GM19395 (cell line): ENCODE measurements around the gene CCDC90B.
"Not testable (repeated sequence)": the region's sequence is repeated elsewhere in the genome, so short reads cannot be mapped to it uniquely, and the experiment has no call there.

Source experiments
- ATAC-seq: cut with Tn5 transposase; IDR thresholded peaks from one replicate; pipeline ENCODE4 v1.9.1; 2021; ENCODE audit warnings: mild to moderate bottlenecking, moderate library complexity; ENCODE audit not compliant: unreplicated experiment

The CCDC90B gene, protein sequence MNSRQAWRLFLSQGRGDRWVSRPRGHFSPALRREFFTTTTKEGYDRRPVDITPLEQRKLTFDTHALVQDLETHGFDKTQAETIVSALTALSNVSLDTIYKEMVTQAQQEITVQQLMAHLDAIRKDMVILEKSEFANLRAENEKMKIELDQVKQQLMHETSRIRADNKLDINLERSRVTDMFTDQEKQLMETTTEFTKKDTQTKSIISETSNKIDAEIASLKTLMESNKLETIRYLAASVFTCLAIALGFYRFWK

GRCh38 chr11:83285771-83286528 lies at the start of gene CCDC90B:
CCDC90B (minus strand) TSS chr11:83286367; CDS start chr11:83285972, 395 bp downstream.
- peak; percentile 90 for ATAC-seq

- no peak for ATAC-seq
Observed at GRCh38 chr11:83335446-83336070, 49.4 kb upstream of the CCDC90B start.

GRCh38 chr11:83330303-83330702 lies 44.1 kb upstream of the CCDC90B start:
- ATAC-seq: no peak

DNA sequence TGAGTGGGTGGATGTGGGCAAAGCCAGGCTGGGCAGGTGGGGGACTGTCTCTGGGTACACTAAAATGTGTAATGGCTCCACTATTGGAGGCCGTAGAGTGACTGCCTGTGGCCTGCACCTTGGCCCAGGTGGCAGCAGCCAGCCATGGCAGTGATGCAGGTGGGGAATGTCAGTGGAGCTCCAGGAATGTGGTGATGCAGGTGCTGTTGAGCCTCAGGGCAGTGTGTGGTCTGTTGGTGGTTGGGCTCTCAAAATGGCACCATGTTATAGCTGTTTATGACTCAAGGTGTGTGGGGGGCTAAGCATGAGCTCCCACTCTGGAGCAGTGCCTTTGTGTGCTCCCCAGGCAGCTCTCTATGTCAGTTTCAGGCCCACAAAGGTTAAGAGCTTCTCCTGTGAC lies 40.2 kb upstream of the CCDC90B start:
- ATAC-seq: no peak

DNA sequence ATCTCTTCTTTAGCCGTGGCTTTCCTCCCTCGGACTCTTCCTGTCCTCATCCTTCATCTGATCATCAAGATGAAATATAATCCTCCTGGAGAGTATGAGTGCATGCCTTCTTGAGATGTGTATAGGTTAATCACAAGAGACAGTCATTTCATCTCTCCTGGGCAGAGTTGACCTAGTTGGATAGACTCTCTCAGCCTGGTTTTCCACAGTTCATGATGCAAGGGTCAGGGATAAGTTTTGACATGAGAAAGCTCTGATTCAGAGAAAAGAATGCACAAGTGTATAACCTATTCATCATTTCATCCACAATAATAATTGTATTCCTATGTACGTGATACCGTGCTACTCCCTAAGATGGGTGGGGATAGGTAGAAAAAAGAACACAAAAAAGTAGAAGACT lies 33.2 kb upstream of the CCDC90B start:
- no peak for ATAC-seq

GRCh38 chr11:83318931-83319330 lies 32.8 kb upstream of the CCDC90B start:
- ATAC-seq: no peak

- ATAC-seq: no peak
Observed at GRCh38 chr11:83317757-83318690, 31.9 kb upstream of the CCDC90B start.

GRCh38 chr11:83316897-83317268 lies 30.7 kb upstream of the CCDC90B start:
- ATAC-seq: not testable (repeated sequence)

GRCh38 chr11:83316143-83316896 lies 30.2 kb upstream of the CCDC90B start:
- not testable (repeated sequence) for ATAC-seq

GRCh38 chr11:83312430-83312829 lies 26.3 kb upstream of the CCDC90B start:
- no peak for ATAC-seq

DNA sequence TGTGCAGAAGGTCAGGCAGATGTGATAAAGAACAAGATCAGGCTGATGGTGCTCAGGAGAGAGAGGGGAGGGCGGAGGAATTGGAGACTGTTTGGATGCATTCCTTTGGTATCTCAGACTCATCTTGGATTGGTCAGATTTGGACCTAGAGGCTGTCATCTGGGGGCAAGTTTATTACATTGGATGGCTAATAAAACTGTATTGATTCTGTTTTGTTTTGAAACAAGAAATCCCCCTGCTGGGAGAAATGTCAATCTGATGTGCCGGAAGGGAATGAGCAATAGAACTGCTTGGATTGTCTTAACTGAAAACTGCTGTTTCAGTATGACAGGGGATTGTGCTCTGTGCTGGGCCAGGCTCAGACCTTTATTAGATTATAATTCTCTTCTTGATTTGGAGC lies 25.5 kb upstream of the CCDC90B start:
- no peak for ATAC-seq

DNA sequence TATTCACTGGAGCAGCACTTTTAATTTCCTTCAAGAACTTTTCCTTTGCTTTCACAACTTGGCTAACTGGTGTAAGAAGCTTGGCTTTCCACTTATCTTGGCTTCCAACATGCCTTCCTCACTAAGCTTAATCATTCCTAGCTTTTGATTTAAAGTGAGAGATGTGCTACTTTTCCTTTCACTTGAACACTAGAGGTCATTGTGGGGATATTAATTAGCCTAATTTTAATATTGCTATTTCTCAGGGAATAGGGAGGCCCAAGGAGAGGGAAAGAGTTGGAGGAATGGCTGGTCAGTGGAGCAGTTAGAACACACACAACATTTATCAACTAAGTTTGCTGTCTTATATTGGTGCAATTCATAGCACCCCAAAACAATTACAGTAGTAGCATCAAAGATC lies 24.6 kb upstream of the CCDC90B start:
- no peak for ATAC-seq

DNA sequence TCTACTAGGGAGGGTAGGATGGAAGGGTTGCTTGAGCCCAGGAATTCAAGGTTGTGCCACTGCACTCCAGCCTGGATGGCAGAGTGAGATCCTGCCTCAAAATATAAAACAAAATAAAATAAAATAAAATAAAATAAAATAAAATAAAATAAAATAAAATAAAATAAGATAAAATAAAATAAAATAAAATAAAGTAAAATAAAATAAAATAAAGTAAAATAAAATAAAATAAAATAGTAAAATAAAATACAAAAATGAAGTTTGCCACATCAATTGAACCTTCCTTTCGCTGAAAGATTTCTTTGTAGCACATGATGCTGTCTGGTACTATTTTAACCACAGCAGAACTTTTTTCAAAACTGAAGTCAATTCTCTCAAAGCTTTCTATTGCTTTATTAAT lies 22.4 kb upstream of the CCDC90B start:
- ATAC-seq: not testable (repeated sequence)

DNA sequence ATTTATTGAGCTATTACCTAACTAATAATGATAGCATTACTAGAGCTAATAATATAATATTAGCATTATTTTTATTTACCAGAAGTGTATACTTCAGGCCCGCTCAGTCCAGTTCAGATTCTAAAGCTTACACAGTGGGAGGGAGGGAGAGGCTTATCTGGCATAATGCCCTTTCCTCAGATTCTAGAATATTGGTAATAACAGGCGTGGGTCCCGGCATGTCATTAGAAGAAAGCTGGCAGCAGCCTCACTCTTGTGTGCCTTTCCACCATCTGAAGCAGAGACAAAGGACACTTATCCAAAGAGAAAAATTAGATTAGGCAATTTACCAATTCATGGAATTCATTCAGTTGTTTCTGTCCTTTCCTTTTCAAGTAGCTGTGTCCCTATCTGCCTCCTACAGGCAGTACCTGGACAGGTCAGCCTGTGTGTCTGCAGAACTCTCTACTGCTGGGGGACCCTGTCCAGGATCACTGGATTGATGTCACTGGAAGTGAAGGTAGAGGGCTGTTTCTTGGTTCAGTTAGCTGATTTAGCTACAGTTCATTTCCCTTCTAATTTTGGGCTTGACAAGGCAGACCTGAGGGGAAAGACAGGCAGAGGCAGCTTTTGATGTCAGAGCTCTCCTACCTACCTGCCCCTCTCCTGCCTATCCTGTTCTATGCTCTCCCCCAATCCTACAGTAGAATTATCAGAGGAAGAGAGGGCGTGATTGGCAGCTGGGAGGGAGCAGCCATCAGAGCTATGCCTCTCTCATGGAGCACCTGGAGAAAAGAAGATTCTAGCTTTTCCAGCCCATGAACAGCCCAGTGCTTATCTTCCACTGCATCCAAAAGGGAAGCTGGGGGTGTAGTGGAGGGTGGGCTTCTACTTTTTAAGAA lies 20.3 kb upstream of the CCDC90B start:
- ATAC-seq: no peak

DNA sequence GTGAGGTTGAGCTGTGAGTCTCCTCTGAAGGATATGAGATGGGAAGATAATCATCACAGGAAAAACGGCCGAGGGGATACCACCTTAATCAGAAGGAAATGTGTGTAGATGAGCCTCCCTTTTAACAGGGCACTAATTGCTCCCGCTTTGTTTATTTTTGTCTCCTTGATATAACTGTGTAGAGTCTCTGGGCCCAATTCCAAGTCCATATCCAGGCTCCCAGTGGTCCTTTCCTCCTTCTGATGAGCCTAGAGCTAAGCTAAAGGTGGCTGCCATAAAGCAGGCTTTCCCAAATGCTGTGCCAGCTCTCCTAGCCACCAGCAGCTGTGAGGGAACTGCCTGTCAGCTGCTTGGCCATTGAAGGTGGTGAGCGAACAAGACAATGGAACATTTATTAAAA lies 17.1 kb upstream of the CCDC90B start:
- ATAC-seq: no peak

GRCh38 chr11:83302151-83302550 lies 16.0 kb upstream of the CCDC90B start:
- ATAC-seq: no peak

- no peak for ATAC-seq
Observed at GRCh38 chr11:83299681-83300080, 13.5 kb upstream of the CCDC90B start.

DNA sequence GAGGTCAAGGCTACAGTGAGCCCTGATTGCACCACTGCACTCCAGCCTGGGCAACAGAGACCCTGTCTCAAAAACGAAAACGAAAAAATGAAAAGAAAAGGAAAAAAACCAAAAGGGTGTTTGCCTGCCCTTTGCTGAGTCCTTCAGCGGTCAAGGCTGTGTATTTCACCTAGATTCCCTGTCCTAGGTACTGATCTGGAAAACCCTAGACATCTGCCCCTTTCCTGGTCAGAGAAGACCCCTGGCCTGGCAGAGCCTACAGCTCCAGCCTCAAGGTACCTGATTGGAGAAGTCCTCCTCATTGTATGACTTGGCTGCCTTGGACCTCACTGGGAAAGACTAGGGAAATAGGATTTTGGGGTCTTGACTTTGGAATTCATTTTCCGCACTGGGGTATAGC lies 8.0 kb upstream of the CCDC90B start:
- no peak for ATAC-seq

- no peak for ATAC-seq
Observed at GRCh38 chr11:83293457-83293774, 7.2 kb upstream of the CCDC90B start.
